ENCODE results near the gene CPN1.

CPN1 gene

GRCh38 chr10:100006243-100006886 is 75.3 kb downstream of the CPN1 start:
- no peak overlapping the region for H4K8ac ChIP-seq (ENCODE audit: low read depth, low read length)
- no peak overlapping the region for H2BK15ac ChIP-seq (ENCODE audit: low read length)
- peak overlapping the region; percentile 68 for H3K9ac ChIP-seq (ENCODE audit: low read depth, low read length, poor library complexity)
- H3K27ac ChIP-seq (replicated peaks; ENCODE audit: low read length): no peak overlapping the region
- no peaks in the 10 kb centered on the region for H3K9me3 ChIP-seq (replicated peaks in 1 of 2; ENCODE audit: control insufficient read depth in 2 of 2, insufficient read depth in 1 of 2, low read depth in 1 of 2, low read length in 2 of 2)
- H3K79me1 ChIP-seq (ENCODE audit: low read depth, low read length): no peaks in the 10 kb centered on the region
- no peak overlapping the region for H3K4me2 ChIP-seq (ENCODE audit: insufficient read depth, low read length, poor library complexity, severe bottlenecking)
- peaks cover 11 to 16% of the 10 kb centered on the region in 2 donors for H3K4me1 ChIP-seq (ENCODE audit: control insufficient read depth in 2 of 2, insufficient read depth in 1 of 2, low read depth in 1 of 2, low read length in 2 of 2)
- peak overlapping the region; percentile 79 for H3K4ac ChIP-seq (ENCODE audit: low read length)
- no peak for DNase-seq (ENCODE audit: low spot score)
- H4K91ac ChIP-seq (ENCODE audit: low read depth, low read length, poor library complexity): no peak overlapping the region
- no peaks in the 10 kb centered on the region for H3K36me3 ChIP-seq (replicated peaks in 1 of 2; ENCODE audit: control insufficient read depth in 2 of 2, insufficient read depth in 2 of 2, low read length in 2 of 2)
- H3K14ac ChIP-seq (ENCODE audit: low read length): peak overlapping the region; percentile 49
- WGBS, 2 donors (ENCODE audit: extremely low coverage in 2 of 2, insufficient read length in 2 of 2, insufficient replicate concordance in 1 of 2): no CpG with 5 or more reads among the region's 4 CpGs
- H3K4me3 ChIP-seq (ENCODE audit: low read length in 2 of 2): no peak overlapping the region
- no peak overlapping the region for H2BK12ac ChIP-seq (ENCODE audit: low read length)
- peak overlapping the region; percentile 18 for H2AFZ ChIP-seq (ENCODE audit: low read length)
- H2AK5ac ChIP-seq (ENCODE audit: low read depth, low read length): no peak overlapping the region
- H3K27me3 ChIP-seq (ENCODE audit: control insufficient read depth in 3 of 3, insufficient read depth in 3 of 3, low read depth in 1 of 3, low read length in 3 of 3): peaks cover 0 to 4% (median 0%) of the 10 kb centered on the region in 3 experiments
- H3K18ac ChIP-seq (ENCODE audit: low read length): peak overlapping the region; percentile 16
- H2BK5ac ChIP-seq (ENCODE audit: low read length): no peak overlapping the region
- peak overlapping the region; percentile 48 for H3K23ac ChIP-seq (ENCODE audit: low read depth, low read length, poor library complexity)
- H2BK120ac ChIP-seq (ENCODE audit: low read depth, low read length): no peak overlapping the region

GRCh38 chr10:100004805-100005510 is 76.7 kb downstream of the CPN1 start:
- Histone ChIP-seq H2BK120ac (ENCODE audit: low read depth, low read length) (no peak overlapping the region), H4K8ac (ENCODE audit: low read depth, low read length) (no peak overlapping the region), H3K36me3 (replicated peaks in 1 of 2; ENCODE audit: control insufficient read depth in 2 of 2, insufficient read depth in 2 of 2, low read length in 2 of 2) (no peaks in the 10 kb centered on the region), H2BK5ac (ENCODE audit: low read length) (no peak overlapping the region), H3K4me2 (ENCODE audit: insufficient read depth, low read length, poor library complexity, severe bottlenecking) (no peak overlapping the region), H4K91ac (ENCODE audit: low read depth, low read length, poor library complexity) (no peak overlapping the region), H3K4me1 (ENCODE audit: control insufficient read depth in 2 of 2, insufficient read depth in 1 of 2, low read depth in 1 of 2, low read length in 2 of 2) (peaks cover 11 to 16% of the 10 kb centered on the region in 2 donors), H3K79me1 (ENCODE audit: low read depth, low read length) (no peaks in the 10 kb centered on the region), H3K18ac (ENCODE audit: low read length) (no peak overlapping the region), H3K9ac (ENCODE audit: low read depth, low read length, poor library complexity) (no peak overlapping the region), H2AK5ac (ENCODE audit: low read depth, low read length) (no peak overlapping the region), H3K27me3 (ENCODE audit: control insufficient read depth in 3 of 3, insufficient read depth in 3 of 3, low read depth in 1 of 3, low read length in 3 of 3) (no peaks in the 10 kb centered on the region), H3K4me3 (ENCODE audit: low read length in 2 of 2) (no peak overlapping the region), H2BK15ac (ENCODE audit: low read length) (no peak overlapping the region), H3K27ac (replicated peaks; ENCODE audit: low read length) (no peak overlapping the region), H2BK12ac (ENCODE audit: low read length) (no peak overlapping the region), H3K4ac (ENCODE audit: low read length) (no peak overlapping the region), H3K9me3 (replicated peaks in 1 of 2; ENCODE audit: control insufficient read depth in 2 of 2, insufficient read depth in 1 of 2, low read depth in 1 of 2, low read length in 2 of 2) (no peaks in the 10 kb centered on the region), H3K23ac (ENCODE audit: low read depth, low read length, poor library complexity) (no peak overlapping the region), H2AFZ (ENCODE audit: low read length) (no peak overlapping the region), H3K14ac (ENCODE audit: low read length) (no peak overlapping the region)
- no peak for DNase-seq (ENCODE audit: low spot score)
- no CpG with 5 or more reads among the region's 3 CpGs for WGBS, 2 donors (ENCODE audit: extremely low coverage in 2 of 2, insufficient read length in 2 of 2, insufficient replicate concordance in 1 of 2)

- no peak overlapping the region for H3K23ac ChIP-seq (ENCODE audit: low read depth, low read length, poor library complexity)
- no peak overlapping the region for H2BK5ac ChIP-seq (ENCODE audit: low read length)
- H3K36me3 ChIP-seq (replicated peaks in 1 of 2; ENCODE audit: control insufficient read depth in 2 of 2, insufficient read depth in 2 of 2, low read length in 2 of 2): no peaks in the 10 kb centered on the region
- H3K4ac ChIP-seq (ENCODE audit: low read length): no peak overlapping the region
- no peak overlapping the region for H2BK15ac ChIP-seq (ENCODE audit: low read length)
- no peak overlapping the region for H2AFZ ChIP-seq (ENCODE audit: low read length)
- no peak for DNase-seq (ENCODE audit: low spot score)
- H3K4me3 ChIP-seq (ENCODE audit: low read length in 2 of 2): no peak overlapping the region
- H3K18ac ChIP-seq (ENCODE audit: low read length): no peak overlapping the region
- H2BK120ac ChIP-seq (ENCODE audit: low read depth, low read length): no peak overlapping the region
- no peak overlapping the region for H3K27ac ChIP-seq (replicated peaks; ENCODE audit: low read length)
- no peak overlapping the region for H3K4me2 ChIP-seq (ENCODE audit: insufficient read depth, low read length, poor library complexity, severe bottlenecking)
- no peaks in the 10 kb centered on the region for H3K79me1 ChIP-seq (ENCODE audit: low read depth, low read length)
- no peak overlapping the region for H4K8ac ChIP-seq (ENCODE audit: low read depth, low read length)
- no peak overlapping the region for H3K14ac ChIP-seq (ENCODE audit: low read length)
- no CpG with 5 or more reads among the region's 6 CpGs for WGBS, 2 donors (ENCODE audit: extremely low coverage in 2 of 2, insufficient read length in 2 of 2, insufficient replicate concordance in 1 of 2)
- H2BK12ac ChIP-seq (ENCODE audit: low read length): no peak overlapping the region
- peaks cover 0 to 10% of the 10 kb centered on the region in 2 donors for H3K4me1 ChIP-seq (ENCODE audit: control insufficient read depth in 2 of 2, insufficient read depth in 1 of 2, low read depth in 1 of 2, low read length in 2 of 2)
- no peak overlapping the region for H2AK5ac ChIP-seq (ENCODE audit: low read depth, low read length)
- H4K91ac ChIP-seq (ENCODE audit: low read depth, low read length, poor library complexity): no peak overlapping the region
- no peaks in the 10 kb centered on the region for H3K9me3 ChIP-seq (replicated peaks in 1 of 2; ENCODE audit: control insufficient read depth in 2 of 2, insufficient read depth in 1 of 2, low read depth in 1 of 2, low read length in 2 of 2)
- no peak overlapping the region for H3K9ac ChIP-seq (ENCODE audit: low read depth, low read length, poor library complexity)
- H3K27me3 ChIP-seq (ENCODE audit: control insufficient read depth in 3 of 3, insufficient read depth in 3 of 3, low read depth in 1 of 3, low read length in 3 of 3): no peaks in the 10 kb centered on the region
Observed at GRCh38 chr10:100000109-100000644, 81.5 kb downstream of the CPN1 start.

All from neuronal stem cell (in vitro differentiated cells).